H1 (cell line): ENCODE measurements around the gene TUBGCP5. TPM values are rescaled to one million over a fixed set of nuclear protein-coding genes. Genes with fewer than 3 reads are reported as not detected.

Experiments
- CTCF ChIA-PET: fragments of 300-600 bp; sonication (Branson Sonifier 250); formaldehyde crosslinking; loops from one replicate; lab custom pipeline; 2021; ENCODE audit not compliant: partially characterized antibody; lab: Charles Lee
- POLR2A ChIA-PET: fragments of 300-600 bp; sonication (Branson Sonifier 250); formaldehyde crosslinking; loops from one replicate; lab custom pipeline; 2021; ENCODE audit warnings: inconsistent platforms; ENCODE audit not compliant: partially characterized antibody; lab: Charles Lee
- DNase-seq, 2 experiments: peaks; one replicate each; pipeline versions ENCODE4 v3.0.0 to v3.0.0-alpha.2; 2010 to 2022; ENCODE audit warnings: low spot score in 2 of 2, low read depth in 1 of 2, mixed read lengths in 1 of 2
- FAIRE-seq: peaks from 2 replicates; lab custom pipeline; 2011; peaks lifted over from hg19 to GRCh38; lab: Jason Lieb, UNC
- H2AFZ ChIP-seq: 2 replicates; pipeline ENCODE4 v1.8.1; 2012; ENCODE audit warnings: low read length, inconsistent platforms
- H2AK5ac ChIP-seq: 2 replicates; pipeline ENCODE4 v1.6.1; 2013; ENCODE audit warnings: low read depth, low read length
- H2BK120ac ChIP-seq: replicated peaks from 2 replicates; pipeline ENCODE3; 2013; ENCODE audit warnings: low read depth, low read length, inconsistent platforms
- H2BK12ac ChIP-seq: 2 replicates; pipeline ENCODE4 v1.6.1; 2013; ENCODE audit warnings: low read depth, low read length
- H2BK15ac ChIP-seq: 2 replicates; pipeline ENCODE4 v1.6.1; 2013; ENCODE audit warnings: low read length
- H2BK20ac ChIP-seq: 2 replicates; pipeline ENCODE4 v1.6.1; 2013; ENCODE audit warnings: low read length
- H2BK5ac ChIP-seq: 2 replicates; pipeline ENCODE4 v1.6.1; 2013; ENCODE audit warnings: low read depth, low read length
- H3K14ac ChIP-seq: 2 replicates; pipeline ENCODE4 v1.6.1; 2013; ENCODE audit warnings: inconsistent platforms; ENCODE audit not compliant: insufficient read length
- H3K18ac ChIP-seq: 2 replicates; pipeline ENCODE4 v1.6.1; 2013; ENCODE audit warnings: low read length; ENCODE audit errors: extremely low read depth
- H3K23ac ChIP-seq: 2 replicates; pipeline ENCODE4 v1.6.1; 2013; ENCODE audit warnings: inconsistent platforms; ENCODE audit not compliant: insufficient read length
- H3K23me2 ChIP-seq: 2 replicates; pipeline ENCODE4 v1.6.1; 2013; ENCODE audit warnings: low read depth, low read length
- H3K27ac ChIP-seq: 2 replicates; pipeline ENCODE4 v1.6.1; 2011; ENCODE audit warnings: low read depth, low read length, inconsistent platforms
- H3K27me3 ChIP-seq, 4 experiments: replicated peaks in 1 of 4; 1 replicate in 1 of 4; 2 replicates in 3 of 4; pipeline versions ENCODE4 v1.6.1 to v1.8.1; 2011 to 2013; ENCODE audit warnings: low read length in 3 of 4, mild to moderate bottlenecking in 3 of 4, inconsistent platforms in 2 of 4, mixed read lengths in 2 of 4, moderate library complexity in 1 of 4; ENCODE audit not compliant: control insufficient read depth in 3 of 4, insufficient read depth in 3 of 4; ENCODE audit errors: extremely low read depth in 1 of 4
- H3K36me3 ChIP-seq, 4 experiments: 2 replicates each; pipeline versions ENCODE4 v1.6.1 to v1.8.1; 2011 to 2013; ENCODE audit warnings: mild to moderate bottlenecking in 4 of 4, low read length in 3 of 4, moderate library complexity in 2 of 4, control low read depth in 1 of 4, inconsistent platforms in 1 of 4; ENCODE audit not compliant: insufficient read depth in 4 of 4, control insufficient read depth in 2 of 4
- H3K4ac ChIP-seq: replicated peaks from 2 replicates; pipeline ENCODE3; 2013; ENCODE audit warnings: low read length, low read depth, mixed read lengths, inconsistent platforms; ENCODE audit not compliant: insufficient read length
- H3K4me1 ChIP-seq, 4 experiments: replicated peaks in 1 of 4; 1 replicate in 1 of 4; 2 replicates in 3 of 4; pipeline versions ENCODE4 v1.6.1 to v1.8.1; 2011 to 2013; ENCODE audit warnings: low read length in 3 of 4, inconsistent platforms in 2 of 4, mixed read lengths in 1 of 4; ENCODE audit not compliant: insufficient read depth in 4 of 4, control insufficient read depth in 3 of 4
- H3K4me2 ChIP-seq, 2 experiments: 2 replicates each; pipeline versions ENCODE4 v1.6.1 to v1.8.1; 2011 to 2013; ENCODE audit warnings: low read depth in 2 of 2, low read length in 2 of 2, control low read depth in 1 of 2, inconsistent platforms in 1 of 2, mild to moderate bottlenecking in 1 of 2; ENCODE audit not compliant: insufficient read depth in 1 of 2
- H3K4me3 ChIP-seq, 4 experiments: fragments of 200-600, 300-600 bp in 1 of 4; sonication (generic), shearing (Covaris generic), sonication (Bioruptor Twin) in 1 of 4; 2 replicates each; pipeline versions ENCODE4 v1.5.1 to v1.8.1; 2011 to 2016; ENCODE audit warnings: low read length in 4 of 4, low read depth in 3 of 4, control low read depth in 2 of 4, inconsistent platforms in 2 of 4, mild to moderate bottlenecking in 2 of 4, mixed read lengths in 1 of 4, moderate library complexity in 1 of 4; ENCODE audit not compliant: insufficient read depth in 2 of 4; ENCODE audit errors: extremely low read depth in 1 of 4
- H3K56ac ChIP-seq: replicated peaks from 2 replicates; pipeline ENCODE3; 2013; ENCODE audit warnings: low read depth, mild to moderate bottlenecking, mixed read lengths, low read length, inconsistent platforms; ENCODE audit not compliant: insufficient read length
- H3K79me1 ChIP-seq: 2 replicates; pipeline ENCODE4 v1.6.1; 2013; ENCODE audit warnings: low read depth, low read length, control low read depth
- H3K79me2 ChIP-seq, 2 experiments: 2 replicates each; pipeline versions ENCODE4 v1.6.1 to v1.8.1; 2012 to 2013; ENCODE audit warnings: low read length in 2 of 2, mild to moderate bottlenecking in 2 of 2, inconsistent platforms in 1 of 2; ENCODE audit not compliant: insufficient read depth in 2 of 2, control insufficient read depth in 1 of 2
- H3K9ac ChIP-seq, 4 experiments: replicated peaks in 1 of 4; 1 replicate in 1 of 4; 2 replicates in 3 of 4; pipeline versions ENCODE4 v1.6.1 to v1.8.1; 2011 to 2013; ENCODE audit warnings: low read depth in 3 of 4, low read length in 3 of 4, control low read depth in 2 of 4, mild to moderate bottlenecking in 2 of 4, moderate library complexity in 2 of 4, inconsistent platforms in 1 of 4; ENCODE audit errors: extremely low read depth in 1 of 4
- H3K9me3 ChIP-seq, 2 experiments: 2 replicates each; pipeline versions ENCODE4 v1.6.1 to v1.8.1; 2012 to 2013; ENCODE audit warnings: mild to moderate bottlenecking in 2 of 2, moderate library complexity in 2 of 2, control low read depth in 1 of 2, inconsistent platforms in 1 of 2, low read depth in 1 of 2, low read length in 1 of 2, mixed read lengths in 1 of 2; ENCODE audit not compliant: insufficient read depth in 2 of 2
- H4K20me1 ChIP-seq, 2 experiments: replicated peaks in 1 of 2; 2 replicates each; pipeline versions ENCODE3 to v1.8.1; 2011 to 2013; ENCODE audit warnings: inconsistent platforms in 2 of 2, low read length in 2 of 2, mild to moderate bottlenecking in 1 of 2; ENCODE audit not compliant: insufficient read depth in 2 of 2, control insufficient read depth in 1 of 2
- H4K5ac ChIP-seq: 2 replicates; pipeline ENCODE4 v1.6.1; 2013; ENCODE audit warnings: low read length, low read depth, mixed read lengths, inconsistent platforms; ENCODE audit not compliant: insufficient read length
- H4K8ac ChIP-seq: 2 replicates; pipeline ENCODE4 v1.8.0; 2013; ENCODE audit warnings: mild to moderate bottlenecking, moderate library complexity, low read length, inconsistent platforms; ENCODE audit not compliant: insufficient read depth; ENCODE audit errors: extremely low read depth
- H4K91ac ChIP-seq: replicated peaks from 2 replicates; pipeline ENCODE3; 2013; ENCODE audit warnings: low read length, mixed read lengths, inconsistent platforms; ENCODE audit not compliant: insufficient read length
- CTBP2 ChIP-seq: IDR thresholded peaks from 2 replicates; pipeline ENCODE4 v1.7.0; 2011; ENCODE audit warnings: borderline replicate concordance, mild to moderate bottlenecking, moderate library complexity, mixed read lengths, low read length; ENCODE audit not compliant: insufficient read depth, insufficient read length
- NRF1 ChIP-seq: IDR thresholded peaks from 2 replicates; pipeline ENCODE4 v1.6.1; 2011; ENCODE audit warnings: mild to moderate bottlenecking, low read depth, low read length, improper control_type of control experiment
- PHF8 ChIP-seq: fragments of 200-600 bp; sonication (generic); conservative IDR thresholded peaks from 2 replicates; pipeline ENCODE4 v1.7.1; 2012; ENCODE audit warnings: low read depth, mild to moderate bottlenecking, inconsistent platforms, low read length, moderate library complexity
- POLR2AphosphoS5 ChIP-seq: IDR thresholded peaks from 2 replicates; pipeline ENCODE4 v1.6.1; 2011; ENCODE audit warnings: low read depth, low read length
- RAD21 ChIP-seq, 2 experiments: IDR thresholded peaks in 1 of 2; conservative IDR thresholded peaks in 1 of 2; 2 replicates each; pipeline ENCODE4 v1.6.1; 2011; ENCODE audit warnings: low read depth in 2 of 2, low read length in 2 of 2, improper control_type of control experiment in 1 of 2, inconsistent platforms in 1 of 2, mild to moderate bottlenecking in 1 of 2, moderate library complexity in 1 of 2
- RNF2 ChIP-seq: fragments of 200-900, 300-1000 bp; sonication (generic); IDR thresholded peaks from 2 replicates; pipeline ENCODE4 v1.7.1; 2016; ENCODE audit warnings: borderline replicate concordance, low read depth, mild to moderate bottlenecking, antibody characterized with exemption, low read length; ENCODE audit not compliant: poor library complexity, severe bottlenecking; ENCODE audit errors: missing control alignments
- RXRA ChIP-seq: IDR thresholded peaks from 2 replicates; pipeline ENCODE4 v1.6.1; 2011; ENCODE audit warnings: low read depth, mild to moderate bottlenecking, low read length, moderate library complexity; ENCODE audit not compliant: insufficient read depth
- SIN3A ChIP-seq, 2 experiments: IDR thresholded peaks in 1 of 2; conservative IDR thresholded peaks in 1 of 2; 2 replicates each; pipeline ENCODE4 v1.6.1; 2011 to 2012; ENCODE audit warnings: low read length in 2 of 2, improper control_type of control experiment in 1 of 2, low read depth in 1 of 2, mild to moderate bottlenecking in 1 of 2
- SUZ12 ChIP-seq: fragments of 200-600 bp; sonication (generic); IDR thresholded peaks from 2 replicates; pipeline ENCODE4 v1.6.1; 2012; ENCODE audit warnings: mild to moderate bottlenecking, inconsistent platforms, low read length, moderate library complexity, mixed read lengths
- TAF7 ChIP-seq: optimal IDR thresholded peaks from 2 replicates; pipeline ENCODE3; 2011; ENCODE audit warnings: low read depth, mild to moderate bottlenecking, inconsistent platforms, low read length, moderate library complexity, borderline replicate concordance
- TBP ChIP-seq: IDR thresholded peaks from 2 replicates; pipeline ENCODE4 v1.6.1; 2011; ENCODE audit warnings: low read depth, low read length, improper control_type of control experiment
- WGBS, 2 experiments: shearing (Covaris generic) in 1 of 2; methylation state at CpG; one replicate each; pipeline versions ENCODE4 v1.1.6 to v1.1.7; 2013 to 2015; ENCODE audit warnings: low lambda C conversion rate in 2 of 2, mixed read lengths in 2 of 2, inconsistent platforms in 1 of 2, low coverage in 1 of 2, missing lambda C conversion rate in 1 of 2; ENCODE audit not compliant: insufficient replicate concordance in 2 of 2, insufficient coverage in 1 of 2, insufficient read length in 1 of 2; ENCODE audit errors: extremely low coverage in 1 of 2, missing lambda C conversion rate in 1 of 2; 5-methylcytosine and 5-hydroxymethylcytosine counted together
- polyA plus RNA-seq, 7 experiments: library from polyadenylated mRNA; depleted of rRNA in 3 of 7; stranded (reverse) in 5 of 7; unstranded in 2 of 7; fragments of >200 nt in 5 of 7; fragments of 200-250 nt in 2 of 7; gene quantifications; 1 replicate in 5 of 7; 2 replicates in 1 of 7; 4 replicates in 1 of 7; pipeline versions ENCODE4 v1.2.1 to v1.2.3, GENCODE V29; 2011 to 2013; ENCODE audit warnings: missing spikeins in 2 of 7, mixed read lengths in 2 of 7
- total RNA-seq: library from RNA; stranded (reverse); fragmentation: NEBNext Ultra II Directional; extraction: Animal tissue kit (Norgen Biotek cat#: 25700); gene quantifications from 2 replicates; pipeline ENCODE4 v1.2.1, GENCODE V29; 2021

Gene TUBGCP5
- total and polyA plus RNA-seq, 2 of the 8 experiments (the other 6 are each of a cell fraction or from before 2014, with no cell fraction given): 6.3 to 12.5 TPM

GRCh38 chr15:23035964-23036566 lies 3.3 kb downstream of the TUBGCP5 start:
- Histone ChIP-seq H3K4me1 (peaks cover 0 to 3% (median 2%) of the 10 kb centered on the region in 4 experiments; a peak in 2 of 7 replicates), H3K79me2 (peaks cover 0 to 2% of the 10 kb centered on the region in 2 experiments; a peak in 1 of 4 replicates), H3K56ac (no peak overlapping the region), H3K23me2 (peaks cover 6% of the 10 kb centered on the region), H4K5ac (no peak overlapping the region), H2BK5ac (no peak overlapping the region), H2AK5ac (no peak overlapping the region), H3K36me3 (peaks cover 4 to 18% (median 16%) of the 10 kb centered on the region in 4 experiments; a peak in 7 of 8 replicates), H3K9me3 (no peaks in the 10 kb centered on the region), H3K27ac (no peak overlapping the region), H3K18ac (no peak overlapping the region), H3K4ac (no peak overlapping the region), H4K8ac (no peak overlapping the region), H3K23ac (no peak overlapping the region), H3K14ac (no peak overlapping the region), H2BK12ac (no peak overlapping the region), H3K4me2 (no peak overlapping the region), H2AFZ (no peak overlapping the region), H3K79me1 (peaks cover 2% of the 10 kb centered on the region; the same call in 1 of the 2 replicates), H2BK20ac (no peak overlapping the region), H2BK15ac (no peak overlapping the region), H2BK120ac (no peak overlapping the region), H3K27me3 (no peaks in the 10 kb centered on the region), H4K91ac (no peak overlapping the region), H3K9ac (no peak overlapping the region), H4K20me1 (peaks cover 0 to 1% of the 10 kb centered on the region in 2 experiments), H3K4me3 (no peak overlapping the region)
- ChIA-PET POLR2A (interaction anchor here (0.7 to 1.6 kb wide), 3 partner anchors 12 to 57 kb away, joined by 3 to 6 read pairs (median 3); no protein-coding TSS in a partner anchor), CTCF (interaction anchor here (0.6 to 3.7 kb wide), 27 partner anchors 8 to 462 kb away, joined by 3 to 15 read pairs (median 4); no protein-coding TSS in a partner anchor)
- 61% methylated on average over 5 of the region's 5 CpGs; no CpG with 5 or more reads in 1 of the 2 experiments for WGBS, 2 experiments
- DNase-seq (peak in 1 of 2 experiments; percentile 86), FAIRE-seq (no peak)
- TF ChIP-seq TBP (no peak), POLR2AphosphoS5 (no peak), TAF7 (no peak), RXRA (no peak), PHF8 (no peak), NRF1 (no peak), RAD21 (IDR thresholded peaks at IDR 0.05 in 1 of 2, conservative IDR thresholded peaks at IDR 0.05 in 1 of 2; ENCODE audit: low read depth in 2 of 2, low read length in 2 of 2) (peak; percentile 55 to 71), SIN3A (conservative IDR thresholded peaks at IDR 0.05 in 1 of 2, IDR thresholded peaks at IDR 0.05 in 1 of 2; ENCODE audit: low read depth in 1 of 2, low read length in 2 of 2) (no peak), SUZ12 (no peak), CTBP2 (no peak), RNF2 (no peak)
